Measurements from ENCODE around the gene MAGEA2. TPM values are rescaled to one million over a fixed set of nuclear protein-coding genes. Genes with fewer than 3 reads are reported as not detected.
"Not testable (repeated sequence)": the region's sequence is repeated elsewhere in the genome, so short reads cannot be mapped to it uniquely, and the experiment has no call there.

Gene MAGEA2, protein sequence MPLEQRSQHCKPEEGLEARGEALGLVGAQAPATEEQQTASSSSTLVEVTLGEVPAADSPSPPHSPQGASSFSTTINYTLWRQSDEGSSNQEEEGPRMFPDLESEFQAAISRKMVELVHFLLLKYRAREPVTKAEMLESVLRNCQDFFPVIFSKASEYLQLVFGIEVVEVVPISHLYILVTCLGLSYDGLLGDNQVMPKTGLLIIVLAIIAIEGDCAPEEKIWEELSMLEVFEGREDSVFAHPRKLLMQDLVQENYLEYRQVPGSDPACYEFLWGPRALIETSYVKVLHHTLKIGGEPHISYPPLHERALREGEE
- total RNA-seq (2014; rRNA removed; shearing (Covaris generic)): 1.2 and 3.5 TPM in 2 replicates

GRCh38 chrX:152753686-152754650, at the start of gene MAGEA2:
Gene MAGEA2, minus strand, starts transcription at chrX:152753842. Its CDS starts 2,479 bp downstream, at chrX:152751363.
- DNase-seq; H3K36me3 ChIP-seq (replicated peaks; ENCODE audit: control insufficient read depth, insufficient read depth, low read length); H3K27me3 ChIP-seq (ENCODE audit: control insufficient read depth, insufficient read depth, low read length); H3K4me3 ChIP-seq (ENCODE audit: insufficient read depth, low read depth, low read length): not testable (repeated sequence)

GRCh38 chrX:152798945-152799344, 45.3 kb upstream of the MAGEA2 start:
- H3K36me3 ChIP-seq (replicated peaks; ENCODE audit: control insufficient read depth, insufficient read depth, low read length): no peaks in the 10 kb centered on the region
- no peak overlapping the region for H3K4me3 ChIP-seq (ENCODE audit: insufficient read depth, low read depth, low read length)
- H3K27me3 ChIP-seq (ENCODE audit: control insufficient read depth, insufficient read depth, low read length): no peaks in the 10 kb centered on the region
- no peak for DNase-seq

DNA sequence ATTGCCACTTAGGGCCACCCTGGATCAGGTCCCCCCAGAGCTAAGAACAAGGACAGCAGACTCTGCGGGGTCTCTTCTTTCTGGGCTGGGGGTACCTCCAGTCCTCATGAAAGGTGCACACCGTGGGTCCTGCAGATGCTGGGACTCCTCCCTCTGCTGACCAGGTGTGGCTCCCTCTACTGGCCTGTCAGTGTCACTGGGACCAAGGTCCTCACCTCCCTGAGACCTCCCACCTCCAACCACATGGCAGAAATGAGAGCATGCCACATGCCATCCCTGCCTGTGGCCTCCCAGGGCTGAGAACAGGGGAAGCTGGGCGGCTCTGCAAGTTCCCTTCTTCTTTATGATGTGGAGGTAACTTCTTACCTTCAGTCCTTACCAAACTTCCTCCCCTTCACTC, 33.4 kb upstream of the MAGEA2 start:
- not testable (repeated sequence) for DNase-seq; H3K27me3 ChIP-seq (ENCODE audit: control insufficient read depth, insufficient read depth, low read length); H3K36me3 ChIP-seq (replicated peaks; ENCODE audit: control insufficient read depth, insufficient read depth, low read length); H3K4me3 ChIP-seq (ENCODE audit: insufficient read depth, low read depth, low read length)

GRCh38 chrX:152769549-152770289, 16.1 kb upstream of the MAGEA2 start, which contains the start of gene MAGEA6:
Gene MAGEA6, minus strand, starts transcription at chrX:152769689. Its CDS starts 2,039 bp downstream, at chrX:152767650.
- not testable (repeated sequence) for H3K4me3 ChIP-seq (ENCODE audit: insufficient read depth, low read depth, low read length); H3K36me3 ChIP-seq (replicated peaks; ENCODE audit: control insufficient read depth, insufficient read depth, low read length); H3K27me3 ChIP-seq (ENCODE audit: control insufficient read depth, insufficient read depth, low read length); DNase-seq

DNA sequence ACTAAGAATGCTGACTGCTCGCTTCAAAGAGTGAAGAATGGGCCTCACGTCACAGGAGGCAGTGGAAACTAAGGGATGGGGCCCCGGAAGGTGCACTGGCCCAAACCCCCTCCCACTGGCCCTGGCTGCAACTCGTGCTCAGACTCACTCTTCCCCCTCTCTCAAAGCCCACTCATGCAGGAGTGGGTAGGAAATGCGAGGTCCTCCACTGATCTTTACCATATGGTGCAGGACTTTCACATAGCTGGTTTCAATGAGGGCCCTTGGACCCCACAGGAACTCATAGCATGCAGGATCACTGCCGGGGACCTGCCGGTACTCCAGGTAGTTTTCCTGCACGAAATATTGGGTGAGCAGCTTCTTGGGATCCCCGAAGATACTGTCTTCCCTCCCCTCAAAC, 12.9 kb upstream of the MAGEA2 start:
- H3K4me3 ChIP-seq (ENCODE audit: insufficient read depth, low read depth, low read length); H3K36me3 ChIP-seq (replicated peaks; ENCODE audit: control insufficient read depth, insufficient read depth, low read length); H3K27me3 ChIP-seq (ENCODE audit: control insufficient read depth, insufficient read depth, low read length); DNase-seq: not testable (repeated sequence)

DNA sequence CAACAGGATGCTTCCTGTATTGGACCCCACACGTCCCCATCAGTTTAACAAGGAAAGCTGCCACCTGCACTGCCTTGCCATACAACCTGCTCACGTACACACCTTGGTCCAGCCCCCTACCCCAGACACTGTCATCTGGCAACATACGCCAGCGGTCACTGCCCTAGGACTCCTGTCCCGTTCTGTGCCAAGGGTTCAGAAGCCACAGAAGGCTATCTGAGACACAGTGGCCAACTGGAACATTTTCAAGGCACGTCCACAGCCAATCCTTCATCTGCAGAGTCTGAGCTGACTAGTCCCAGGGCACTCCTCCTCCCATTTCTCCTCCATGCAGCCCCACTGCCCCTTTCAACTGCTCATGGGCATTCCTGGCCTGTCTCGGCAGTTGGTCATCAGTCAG, 7.9 kb upstream of the MAGEA2 start:
- DNase-seq; H3K27me3 ChIP-seq (ENCODE audit: control insufficient read depth, insufficient read depth, low read length); H3K4me3 ChIP-seq (ENCODE audit: insufficient read depth, low read depth, low read length); H3K36me3 ChIP-seq (replicated peaks; ENCODE audit: control insufficient read depth, insufficient read depth, low read length): not testable (repeated sequence)

DNA sequence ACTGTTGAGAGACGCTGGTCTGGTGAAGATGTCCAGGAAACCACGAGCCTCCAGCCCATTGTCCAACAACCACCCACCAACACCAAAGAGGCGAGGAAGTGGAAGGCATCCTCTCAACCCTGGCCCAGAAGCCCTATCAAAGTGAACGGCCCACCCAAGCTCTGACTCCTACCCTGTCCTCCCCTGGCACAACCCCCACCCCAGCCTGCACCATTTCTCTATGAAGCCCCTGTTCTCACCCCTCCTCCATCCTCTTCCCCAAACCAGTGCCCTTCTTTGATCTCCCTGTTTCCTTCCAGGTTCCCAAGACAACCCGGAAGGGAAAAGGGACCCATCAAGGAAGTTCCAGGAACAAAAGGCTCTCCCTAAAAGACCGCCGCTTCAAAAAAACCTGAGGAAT, 5.9 kb upstream of the MAGEA2 start:
- H3K27me3 ChIP-seq (ENCODE audit: control insufficient read depth, insufficient read depth, low read length); H3K36me3 ChIP-seq (replicated peaks; ENCODE audit: control insufficient read depth, insufficient read depth, low read length); DNase-seq; H3K4me3 ChIP-seq (ENCODE audit: insufficient read depth, low read depth, low read length): not testable (repeated sequence)

GRCh38 chrX:152758918-152759317, 5.3 kb upstream of the MAGEA2 start, which contains the start of gene CSAG3:
Gene CSAG3, plus strand, starts transcription at chrX:152759218.
- H3K4me3 ChIP-seq (ENCODE audit: insufficient read depth, low read depth, low read length); DNase-seq; H3K27me3 ChIP-seq (ENCODE audit: control insufficient read depth, insufficient read depth, low read length); H3K36me3 ChIP-seq (replicated peaks; ENCODE audit: control insufficient read depth, insufficient read depth, low read length): not testable (repeated sequence)

- H3K27me3 ChIP-seq (ENCODE audit: control insufficient read depth, insufficient read depth, low read length); H3K36me3 ChIP-seq (replicated peaks; ENCODE audit: control insufficient read depth, insufficient read depth, low read length); H3K4me3 ChIP-seq (ENCODE audit: insufficient read depth, low read depth, low read length); DNase-seq: not testable (repeated sequence)
These were observed 1.2 kb upstream of the MAGEA2 start for GRCh38 chrX:152754871-152755270.

GRCh38 chrX:152738560-152738959, 15.1 kb downstream of the MAGEA2 start:
- no peaks in the 10 kb centered on the region for H3K27me3 ChIP-seq (ENCODE audit: control insufficient read depth, insufficient read depth, low read length)
- H3K36me3 ChIP-seq (replicated peaks; ENCODE audit: control insufficient read depth, insufficient read depth, low read length): no peaks in the 10 kb centered on the region
- H3K4me3 ChIP-seq (ENCODE audit: insufficient read depth, low read depth, low read length): no peak overlapping the region
- no peak for DNase-seq

DNA sequence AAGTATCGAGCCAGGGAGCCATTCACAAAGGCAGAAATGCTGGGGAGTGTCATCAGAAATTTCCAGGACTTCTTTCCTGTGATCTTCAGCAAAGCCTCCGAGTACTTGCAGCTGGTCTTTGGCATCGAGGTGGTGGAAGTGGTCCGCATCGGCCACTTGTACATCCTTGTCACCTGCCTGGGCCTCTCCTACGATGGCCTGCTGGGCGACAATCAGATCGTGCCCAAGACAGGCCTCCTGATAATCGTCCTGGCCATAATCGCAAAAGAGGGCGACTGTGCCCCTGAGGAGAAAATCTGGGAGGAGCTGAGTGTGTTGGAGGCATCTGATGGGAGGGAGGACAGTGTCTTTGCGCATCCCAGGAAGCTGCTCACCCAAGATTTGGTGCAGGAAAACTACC, 17.1 kb downstream of the MAGEA2 start:
- H3K36me3 ChIP-seq (replicated peaks; ENCODE audit: control insufficient read depth, insufficient read depth, low read length); DNase-seq; H3K27me3 ChIP-seq (ENCODE audit: control insufficient read depth, insufficient read depth, low read length): not testable (repeated sequence)

GRCh38 chrX:152735860-152736511, 17.7 kb downstream of the MAGEA2 start:
- DNase-seq: no peak
- Histone ChIP-seq H3K36me3 (replicated peaks; ENCODE audit: control insufficient read depth, insufficient read depth, low read length) (no peaks in the 10 kb centered on the region), H3K27me3 (ENCODE audit: control insufficient read depth, insufficient read depth, low read length) (no peaks in the 10 kb centered on the region), H3K4me3 (ENCODE audit: insufficient read depth, low read depth, low read length) (no peak overlapping the region)

More for the DNA sequence above, 17.1 kb downstream of the MAGEA2 start:
- not testable (repeated sequence) for H3K4me3 ChIP-seq (ENCODE audit: insufficient read depth, low read depth, low read length)

GRCh38 chrX:152735101-152735500, 18.5 kb downstream of the MAGEA2 start:
- no peak for DNase-seq
- H3K36me3 ChIP-seq (replicated peaks; ENCODE audit: control insufficient read depth, insufficient read depth, low read length): no peaks in the 10 kb centered on the region
- no peaks in the 10 kb centered on the region for H3K27me3 ChIP-seq (ENCODE audit: control insufficient read depth, insufficient read depth, low read length)
- no peak overlapping the region for H3K4me3 ChIP-seq (ENCODE audit: insufficient read depth, low read depth, low read length)
